Ishikawa (cell line): ENCODE results near the gene COL28A1.

ENCODE experiments used
- CEBPB ChIP-seq: IDR thresholded peaks from 2 replicates; pipeline ENCODE4 v1.6.1; 2012
- CREB1 ChIP-seq: IDR thresholded peaks from 2 replicates; pipeline ENCODE4 v1.6.1; 2012; ENCODE audit warnings: low read depth
- EGR1 ChIP-seq: IDR thresholded peaks from 2 replicates; pipeline ENCODE4 v1.6.1; 2012
- EP300 ChIP-seq: IDR thresholded peaks from 2 replicates; pipeline ENCODE4 v1.6.1; 2012; ENCODE audit warnings: borderline replicate concordance
- FOXM1 ChIP-seq: IDR thresholded peaks from 2 replicates; pipeline ENCODE4 v1.6.1; 2012; ENCODE audit warnings: low read depth, borderline replicate concordance
- MAX ChIP-seq: IDR thresholded peaks from 2 replicates; pipeline ENCODE4 v1.6.1; 2012
- NFIC ChIP-seq: IDR thresholded peaks from 2 replicates; pipeline ENCODE4 v1.6.1; 2012
- RAD21 ChIP-seq: IDR thresholded peaks from 2 replicates; pipeline ENCODE4 v1.6.1; 2012; ENCODE audit warnings: low read depth
- REST ChIP-seq: IDR thresholded peaks from 2 replicates; pipeline ENCODE4 v1.6.1; 2012; ENCODE audit warnings: low read depth, mild to moderate bottlenecking
- TAF1 ChIP-seq: IDR thresholded peaks from 2 replicates; pipeline ENCODE4 v1.6.1; 2012; ENCODE audit warnings: low read depth, mild to moderate bottlenecking
- TCF12 ChIP-seq: IDR thresholded peaks from 2 replicates; pipeline ENCODE4 v1.6.1; 2012; ENCODE audit warnings: low read depth
- TEAD4 ChIP-seq: IDR thresholded peaks from 2 replicates; pipeline ENCODE4 v1.6.1; 2012
- USF1 ChIP-seq: IDR thresholded peaks from 2 replicates; pipeline ENCODE4 v1.6.1; 2012
- YY1 ChIP-seq: IDR thresholded peaks from 2 replicates; pipeline ENCODE4 v1.6.1; 2012; ENCODE audit warnings: low read depth
- ZBTB7A ChIP-seq: IDR thresholded peaks from 2 replicates; pipeline ENCODE4 v1.6.1; 2012; ENCODE audit warnings: low read depth

COL28A1 gene

GRCh38 chr7:7535691-7536090 is at the start of gene COL28A1:
Gene COL28A1 (minus strand): TSS chr7:7535873. CDS start chr7:7532875, 2,998 bp downstream.
- peak; percentile 72 for TF ChIP-seq NFIC
- no peak for TF ChIP-seq REST
- no peak for TF ChIP-seq RAD21
- no peak for TF ChIP-seq YY1
- peak; percentile 48; the same call in 1 of the 2 replicates for TF ChIP-seq EP300
- TF ChIP-seq TCF12 = peak; percentile 24; the same call in 1 of the 2 replicates
- no peak for TF ChIP-seq MAX

GRCh38 chr7:7584653-7585052 is 49.0 kb upstream of the COL28A1 start:
- TF ChIP-seq MAX (no peak), TCF12 (no peak), NFIC (no peak), EP300 (no peak), EGR1 (no peak), TEAD4 (no peak), REST (no peak), CEBPB (no peak), USF1 (no peak), RAD21 (no peak), FOXM1 (no peak), YY1 (no peak), ZBTB7A (no peak), TAF1 (no peak), CREB1 (no peak)

- no peak for TF ChIP-seq CREB1
These were observed 48.1 kb upstream of the COL28A1 start for GRCh38 chr7:7583731-7584130.

GRCh38 chr7:7582596-7582995 is 46.9 kb upstream of the COL28A1 start:
- TF ChIP-seq CREB1 = no peak
- TF ChIP-seq TAF1 = no peak
- TF ChIP-seq MAX = no peak
- TF ChIP-seq EGR1 = no peak

GRCh38 chr7:7581531-7582179 is 46.0 kb upstream of the COL28A1 start:
- no peak for TF ChIP-seq USF1
- TF ChIP-seq TAF1 = no peak
- no peak for TF ChIP-seq NFIC
- no peak for TF ChIP-seq RAD21
- no peak for TF ChIP-seq EGR1
- no peak for TF ChIP-seq FOXM1
- no peak for TF ChIP-seq EP300
- no peak for TF ChIP-seq TCF12
- no peak for TF ChIP-seq YY1
- no peak for TF ChIP-seq TEAD4
- no peak for TF ChIP-seq ZBTB7A
- TF ChIP-seq MAX = no peak
- TF ChIP-seq CREB1 = no peak
- TF ChIP-seq REST = no peak
